DMS79 (cell line): Measurements from ENCODE around the gene TPPP.

Experiments
- DNase-seq: peaks from one replicate; lab custom pipeline; 2025; lab: John Stamatoyannopoulos, UW

The TPPP gene

GRCh38 chr5:677131-678101, 15.7 kb downstream of the TPPP start:
- no peak for DNase-seq

- no peak for DNase-seq
Measured at GRCh38 chr5:676699-677076, 16.5 kb downstream of the TPPP start.

- no peak for DNase-seq
Measured at GRCh38 chr5:675871-676698, 17.1 kb downstream of the TPPP start.

GRCh38 chr5:675111-675870, 17.9 kb downstream of the TPPP start:
- DNase-seq, result no peak

GRCh38 chr5:674630-675011, 18.5 kb downstream of the TPPP start:
- DNase-seq, result no peak

GRCh38 chr5:673831-674629, 19.1 kb downstream of the TPPP start:
- no peak for DNase-seq

- no peak for DNase-seq
Measured at GRCh38 chr5:673161-673830, 19.9 kb downstream of the TPPP start.

GRCh38 chr5:672329-673160, 20.6 kb downstream of the TPPP start:
- peak; percentile 63 for DNase-seq

- no peak for DNase-seq
Measured at GRCh38 chr5:671459-672328, 21.5 kb downstream of the TPPP start.

- DNase-seq, result no peak
Measured at GRCh38 chr5:670396-671270, 22.5 kb downstream of the TPPP start.

GRCh38 chr5:669842-670395, 23.2 kb downstream of the TPPP start:
- DNase-seq, result no peak

- DNase-seq, result no peak
Measured at GRCh38 chr5:669111-669841, 23.9 kb downstream of the TPPP start.

- DNase-seq, result no peak
Measured at GRCh38 chr5:668283-668995, 24.7 kb downstream of the TPPP start.

GRCh38 chr5:666816-667498, 26.2 kb downstream of the TPPP start:
- DNase-seq, result peak; percentile 29

- DNase-seq, result no peak
Measured at GRCh38 chr5:665956-666711, 27.0 kb downstream of the TPPP start.
